ENCODE results near the gene AKAP1. TPM values are rescaled to one million over a fixed set of nuclear protein-coding genes. Genes with fewer than 3 reads are reported as not detected.

The AKAP1 gene
- total RNA-seq, 1 experiment from 2014 or later: 56.1 TPM

Other genes with a start within 250 kb of the AKAP1 start
- 42.4 and 49.0 TPM in 2 replicates for gene TRIM25, start 171.2 kb upstream of the AKAP1 start, total RNA-seq (2014; rRNA removed; shearing (Covaris generic); ENCODE audit: low replicate concordance)
- 14.6 and 16.4 TPM in 2 replicates for gene COIL, start 124.2 kb upstream of the AKAP1 start, total RNA-seq (2014; rRNA removed; shearing (Covaris generic); ENCODE audit: low replicate concordance)
- 22.2 and 25.8 TPM in 2 replicates for gene SCPEP1, start 107.1 kb upstream of the AKAP1 start, total RNA-seq (2014; rRNA removed; shearing (Covaris generic); ENCODE audit: low replicate concordance)
- 169 and 170 TPM in 2 replicates for gene MSI2, start 171.3 kb downstream of the AKAP1 start, total RNA-seq (2014; rRNA removed; shearing (Covaris generic); ENCODE audit: low replicate concordance)